ENCODE results near the gene ZDHHC9.

The ZDHHC9 gene

GRCh38 chrX:129823115-129823514 lies 20.6 kb downstream of the ZDHHC9 start:
- FAIRE-seq, result no peak
- peak; percentile 13 for DNase-seq (ENCODE audit: low spot score)

- FAIRE-seq, result no peak
- no peak for DNase-seq (ENCODE audit: low spot score)
These were observed 25.6 kb downstream of the ZDHHC9 start for GRCh38 chrX:129818123-129818522.

GRCh38 chrX:129813662-129814368 lies 29.9 kb downstream of the ZDHHC9 start:
- FAIRE-seq, result no peak

GRCh38 chrX:129808829-129809796 lies 34.6 kb downstream of the ZDHHC9 start:
- FAIRE-seq (no peak), DNase-seq (ENCODE audit: low spot score) (no peak)

More at GRCh38 chrX:129813662-129814368, 29.9 kb downstream of the ZDHHC9 start:
- no peak for DNase-seq (ENCODE audit: low spot score)

GRCh38 chrX:129808158-129808828 lies 35.4 kb downstream of the ZDHHC9 start:
- DNase-seq (ENCODE audit: low spot score) (no peak), FAIRE-seq (no peak)

- FAIRE-seq (no peak), DNase-seq (ENCODE audit: low spot score) (no peak)
These were observed 38.9 kb downstream of the ZDHHC9 start for GRCh38 chrX:129804806-129805205.

- DNase-seq (ENCODE audit: low spot score), result no peak
- no peak for FAIRE-seq
These were observed 40.8 kb downstream of the ZDHHC9 start for GRCh38 chrX:129802863-129803262.

GRCh38 chrX:129800186-129800585 lies 43.5 kb downstream of the ZDHHC9 start:
- no peak for DNase-seq (ENCODE audit: low spot score)
- no peak for FAIRE-seq

- DNase-seq (ENCODE audit: low spot score), result no peak
- no peak for FAIRE-seq
These were observed 44.8 kb downstream of the ZDHHC9 start for GRCh38 chrX:129798888-129799287.

GRCh38 chrX:129798456-129798855 lies 45.2 kb downstream of the ZDHHC9 start:
- FAIRE-seq, result no peak

GRCh38 chrX:129797251-129797906 lies 46.3 kb downstream of the ZDHHC9 start:
- DNase-seq (ENCODE audit: low spot score) (no peak), FAIRE-seq (no peak)

More at GRCh38 chrX:129798456-129798855, 45.2 kb downstream of the ZDHHC9 start:
- no peak for DNase-seq (ENCODE audit: low spot score)

GRCh38 chrX:129795584-129795983 lies 48.1 kb downstream of the ZDHHC9 start:
- FAIRE-seq (no peak), DNase-seq (ENCODE audit: low spot score) (no peak)

- no peak for DNase-seq (ENCODE audit: low spot score)
- FAIRE-seq, result no peak
These were observed 50.0 kb downstream of the ZDHHC9 start for GRCh38 chrX:129793604-129794191.

GRCh38 chrX:129792586-129793291 lies 50.9 kb downstream of the ZDHHC9 start:
- DNase-seq (ENCODE audit: low spot score) (no peak), FAIRE-seq (no peak)

GRCh38 chrX:129791961-129792570 lies 51.6 kb downstream of the ZDHHC9 start:
- FAIRE-seq (no peak), DNase-seq (ENCODE audit: low spot score) (no peak)

- no peak for FAIRE-seq
These were observed 52.4 kb downstream of the ZDHHC9 start for GRCh38 chrX:129791336-129791735.

GRCh38 chrX:129790808-129791207 lies 52.9 kb downstream of the ZDHHC9 start:
- DNase-seq (ENCODE audit: low spot score) (no peak), FAIRE-seq (no peak)

More at GRCh38 chrX:129791336-129791735, 52.4 kb downstream of the ZDHHC9 start:
- no peak for DNase-seq (ENCODE audit: low spot score)

- no peak for DNase-seq (ENCODE audit: low spot score)
- FAIRE-seq, result no peak
These were observed 53.5 kb downstream of the ZDHHC9 start for GRCh38 chrX:129790146-129790545.

GRCh38 chrX:129788527-129788926 lies 55.2 kb downstream of the ZDHHC9 start:
- FAIRE-seq, result no peak
- no peak for DNase-seq (ENCODE audit: low spot score)

Data from urothelium cell line (cell line).